Measurements from ENCODE around the gene LLCFC1. TPM values are rescaled to one million over a fixed set of nuclear protein-coding genes. Genes with fewer than 3 reads are reported as not detected.

The LLCFC1 gene
- total RNA-seq, 1 experiment from 2014 or later = not detected

- TF ChIP-seq AFF4 (CRISPR knock-in tag; IDR thresholded peaks at IDR 0.05; ENCODE audit: borderline replicate concordance) = no peak
- no peak for TF ChIP-seq ATF1 (CRISPR knock-in tag; IDR thresholded peaks at IDR 0.05)
- no peak for TF ChIP-seq ESRRA (CRISPR knock-in tag; IDR thresholded peaks at IDR 0.05; ENCODE audit: borderline replicate concordance)
- TF ChIP-seq IRF2 (CRISPR knock-in tag; IDR thresholded peaks at IDR 0.05; ENCODE audit: borderline replicate concordance, low read depth) = no peak
- no peak for TF ChIP-seq PRRX2 (CRISPR knock-in tag; IDR thresholded peaks at IDR 0.05)
- TF ChIP-seq JAZF1 (CRISPR knock-in tag; IDR thresholded peaks at IDR 0.05) = no peak
- TF ChIP-seq CBFB (CRISPR knock-in tag; IDR thresholded peaks at IDR 0.05; ENCODE audit: low read depth) = no peak
- no peak for TF ChIP-seq FOXK1 (CRISPR knock-in tag; IDR thresholded peaks at IDR 0.05)
These were observed 32.6 kb upstream of the LLCFC1 start (continued) for GRCh38 chr7:142906643-142907042.

- ChIA-PET CTCF (no interaction called here), POLR2A (no interaction called here)
- H3K27me3 Mint-ChIP-seq (ENCODE audit: low read depth) = peaks cover 3% of the 10 kb centered on the region; the same call in 1 of the 2 replicates
- ATAC-seq (no peak), DNase-seq (ENCODE audit: low spot score) (no peak)
- H3K4me1 Mint-ChIP-seq = 0 out of 2 replicates have a peak, but pooled peaks cover 2% of the 10 kb centered on the region
- H3K4me3 Mint-ChIP-seq = no peak overlapping the region
- peaks cover 30% of the 10 kb centered on the region for H3K36me3 Mint-ChIP-seq
- no peak overlapping the region for H3K27ac Mint-ChIP-seq
- H3K9me3 Mint-ChIP-seq = peaks cover 32% of the 10 kb centered on the region
- no peak for TF ChIP-seq RORB (CRISPR knock-in tag; IDR thresholded peaks at IDR 0.05)
- no peak for TF ChIP-seq ATF6 (CRISPR knock-in tag; IDR thresholded peaks at IDR 0.05)
- TF ChIP-seq MYBL2 (CRISPR knock-in tag; IDR thresholded peaks at IDR 0.05) = no peak
- no peak for TF ChIP-seq KAT7 (CRISPR knock-in tag; IDR thresholded peaks at IDR 0.05; ENCODE audit: borderline replicate concordance)
- no peak for TF ChIP-seq E2F5 (CRISPR knock-in tag; IDR thresholded peaks at IDR 0.05)
- no peak for TF ChIP-seq ZNF121 (CRISPR knock-in tag; IDR thresholded peaks at IDR 0.05)
- no peak for TF ChIP-seq FOXP4 (CRISPR knock-in tag; IDR thresholded peaks at IDR 0.05)
- no peak for TF ChIP-seq FOXJ3 (CRISPR knock-in tag; IDR thresholded peaks at IDR 0.05; ENCODE audit: borderline replicate concordance)
- TF ChIP-seq AFF4 (CRISPR knock-in tag; IDR thresholded peaks at IDR 0.05; ENCODE audit: borderline replicate concordance) = no peak
- TF ChIP-seq NR1H2 (CRISPR knock-in tag; IDR thresholded peaks at IDR 0.05) = no peak
- no peak for TF ChIP-seq ZNF512 (CRISPR knock-in tag; IDR thresholded peaks at IDR 0.05; ENCODE audit: borderline replicate concordance)
These were observed 31.0 kb upstream of the LLCFC1 start for GRCh38 chr7:142908290-142908689.
